Breast epithelium (tissue), 4 donors: ENCODE data around the gene TTC4. TPM values are rescaled to one million over a fixed set of nuclear protein-coding genes. Genes with fewer than 3 reads are reported as not detected.

ENCODE experiments used
- DNase-seq, 2 donors: peaks; one replicate each; pipeline ENCODE4 v3.0.0-alpha.2; 2019; ENCODE audit warnings: low spot score in 2 of 2
- H3K27ac ChIP-seq, 2 donors: fragments of 200-600 bp; sonication (generic) in 1 of 2; one replicate each; pipeline ENCODE4 v1.5.1; 2016 to 2019; ENCODE audit warnings: mild to moderate bottlenecking in 1 of 2
- H3K27me3 ChIP-seq, 2 donors: fragments of 200-600 bp; sonication (generic) in 1 of 2; one replicate each; pipeline versions ENCODE4 v1.5.1 to v1.6.0; 2017 to 2019; ENCODE audit warnings: control low read depth in 1 of 2, mild to moderate bottlenecking in 1 of 2
- H3K36me3 ChIP-seq: fragments of 200-600 bp; one replicate; pipeline ENCODE4 v1.5.1; 2019
- H3K4me1 ChIP-seq, 2 donors: fragments of 200-600 bp; sonication (generic); one replicate each; pipeline ENCODE4 v1.5.1; 2016 to 2019; ENCODE audit warnings: control low read depth in 1 of 2
- H3K4me3 ChIP-seq, 3 donors: fragments of 200-600 bp; sonication (generic); 1 replicate in 2 of 3; 2 replicates in 1 of 3; pipeline ENCODE4 v1.5.1; 2016 to 2019; ENCODE audit warnings: mild to moderate bottlenecking in 3 of 3, moderate library complexity in 2 of 3
- H3K9me3 ChIP-seq, 2 donors: fragments of 200-600 bp; sonication (generic) in 1 of 2; one replicate each; pipeline ENCODE4 v1.5.1; 2016 to 2019; ENCODE audit warnings: control low read depth in 1 of 2
- CTCF ChIP-seq, 3 donors: fragments of 450-650 bp; IDR thresholded peaks; one replicate each; pipeline ENCODE4 v1.5.1; 2016 to 2017; ENCODE audit warnings: antibody characterized with exemption in 3 of 3, mild to moderate bottlenecking in 3 of 3, moderate library complexity in 3 of 3
- POLR2A ChIP-seq: fragments of 450-650 bp; IDR thresholded peaks from one replicate; pipeline ENCODE4 v1.6.1; 2016; ENCODE audit warnings: antibody characterized with exemption, mild to moderate bottlenecking, moderate library complexity
- POLR2AphosphoS5 ChIP-seq, 3 donors: sonication (generic); formaldehyde crosslinking; IDR thresholded peaks; one replicate each; pipeline ENCODE4 v1.6.1; 2017; ENCODE audit warnings: antibody characterized with exemption in 3 of 3
- intact Hi-C: fragments of 100-400 bp; cut with DNase I; formaldehyde crosslinking; loops from one replicate; pipeline ENCODE4 v1.15.1; 2023; ENCODE audit warnings: low total_unique reads
- total RNA-seq, 3 donors: library from RNA; depleted of rRNA; stranded (reverse); fragments of >200 nt; gene quantifications; one replicate each; pipeline ENCODE4 v1.1.0, GENCODE V29; 2016

TTC4 gene
- total RNA-seq, 3 donors from 2014 or later: 18.2 to 33.8 (median 26.9) TPM

DNA sequence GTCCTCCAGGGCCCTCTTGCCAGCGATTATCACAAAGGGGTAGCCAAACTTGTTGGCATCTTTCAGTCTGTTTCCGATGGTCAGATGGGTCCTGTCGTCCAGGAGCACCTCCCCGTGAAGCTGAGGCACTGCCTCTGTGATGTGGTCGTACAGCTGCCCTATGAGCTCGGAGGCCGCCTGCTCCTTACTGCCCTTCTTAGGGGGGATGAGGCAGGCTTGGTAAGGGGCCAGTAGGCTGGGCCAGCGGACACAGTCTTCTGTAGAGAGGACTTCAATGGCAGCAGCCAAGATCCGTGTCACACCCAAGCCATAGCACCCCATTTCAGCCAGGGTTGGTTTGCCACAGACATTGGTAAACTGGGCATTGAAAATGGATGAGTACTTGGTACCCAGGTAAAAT, 42.2 kb downstream of the TTC4 start:
- Histone ChIP-seq H3K27me3 (no peaks in the 10 kb centered on the region), H3K27ac (no peak overlapping the region), H3K36me3 (no peaks in the 10 kb centered on the region), H3K9me3 (no peaks in the 10 kb centered on the region), H3K4me3 (no peak overlapping the region), H3K4me1 (no peaks in the 10 kb centered on the region)
- DNase-seq: no peak
- intact Hi-C loops: no loop called here
- no peak for TF ChIP-seq POLR2A
- no peak for TF ChIP-seq POLR2AphosphoS5 (IDR thresholded peaks at IDR 0.05)
- TF ChIP-seq CTCF (IDR thresholded peaks at IDR 0.05): no peak

GRCh38 chr1:54758678-54759348, 43.2 kb downstream of the TTC4 start:
- Histone ChIP-seq H3K9me3 (no peaks in the 10 kb centered on the region), H3K27ac (no peak overlapping the region), H3K4me3 (no peak overlapping the region), H3K4me1 (no peaks in the 10 kb centered on the region), H3K27me3 (no peaks in the 10 kb centered on the region), H3K36me3 (no peaks in the 10 kb centered on the region)
- DNase-seq: no peak
- intact Hi-C loops: no loop called here
- no peak for TF ChIP-seq POLR2A
- no peak for TF ChIP-seq POLR2AphosphoS5 (IDR thresholded peaks at IDR 0.05)
- TF ChIP-seq CTCF (IDR thresholded peaks at IDR 0.05): no peak

- no peak for DNase-seq
- intact Hi-C loops: no loop called here
- Histone ChIP-seq H3K4me1 (no peaks in the 10 kb centered on the region), H3K36me3 (no peaks in the 10 kb centered on the region), H3K27ac (peak overlapping the region; percentile 78 to 84), H3K4me3 (peak overlapping the region; percentile 74 to 97 (median 85)), H3K27me3 (no peaks in the 10 kb centered on the region), H3K9me3 (no peaks in the 10 kb centered on the region)
- no peak for TF ChIP-seq CTCF (IDR thresholded peaks at IDR 0.05)
- TF ChIP-seq POLR2AphosphoS5 (IDR thresholded peaks at IDR 0.05): no peak
- no peak for TF ChIP-seq POLR2A
These were observed 48.1 kb downstream of the TTC4 start for GRCh38 chr1:54763816-54764132.

- TF ChIP-seq POLR2A: peak; percentile 67
- TF ChIP-seq CTCF (IDR thresholded peaks at IDR 0.05): no peak
- peak; percentile 61 to 81 (median 76) for TF ChIP-seq POLR2AphosphoS5 (IDR thresholded peaks at IDR 0.05)
- no peaks in the 10 kb centered on the region for H3K9me3 ChIP-seq
- H3K4me1 ChIP-seq: no peaks in the 10 kb centered on the region
- H3K4me3 ChIP-seq: peak within 1 kb of the TSS; percentile 74 to 97 (median 85)
- peak within 1 kb of the TSS; percentile 78 to 84 for H3K27ac ChIP-seq
- peak; percentile 92 to 96 for DNase-seq
- intact Hi-C loops: no loop called here
- H3K36me3 ChIP-seq: no peaks in the 10 kb centered on the region
- no peaks in the 10 kb centered on the region for H3K27me3 ChIP-seq
These were observed 48.7 kb downstream of the TTC4 start, which contains the start of gene PARS2 for GRCh38 chr1:54764133-54764921. Gene PARS2, minus strand, starts transcription at chr1:54764523. Its CDS starts 5,362 bp downstream, at chr1:54759161.

- TF ChIP-seq POLR2AphosphoS5 (IDR thresholded peaks at IDR 0.05) (no peak), CTCF (IDR thresholded peaks at IDR 0.05) (no peak)
- intact Hi-C loops: no loop called here
- H3K27ac ChIP-seq: peak overlapping the region; percentile 53 to 78
These were observed 49.4 kb downstream of the TTC4 start for GRCh38 chr1:54764922-54765561.

More at GRCh38 chr1:54764922-54765561, 49.4 kb downstream of the TTC4 start:
- no peaks in the 10 kb centered on the region for H3K27me3 ChIP-seq
- H3K9me3 ChIP-seq: no peaks in the 10 kb centered on the region
- no peaks in the 10 kb centered on the region for H3K4me1 ChIP-seq
- H3K36me3 ChIP-seq: no peaks in the 10 kb centered on the region
- peak overlapping the region; percentile 74 to 97 (median 85) for H3K4me3 ChIP-seq
- DNase-seq: no peak
